HG02973 (cell line): Measurements from ENCODE around the gene DLG5.

ENCODE experiments used
- ATAC-seq: cut with Tn5 transposase; IDR thresholded peaks from one replicate; pipeline ENCODE4 v1.9.1; 2021; ENCODE audit warnings: moderate library complexity; ENCODE audit not compliant: unreplicated experiment

Gene DLG5

DNA sequence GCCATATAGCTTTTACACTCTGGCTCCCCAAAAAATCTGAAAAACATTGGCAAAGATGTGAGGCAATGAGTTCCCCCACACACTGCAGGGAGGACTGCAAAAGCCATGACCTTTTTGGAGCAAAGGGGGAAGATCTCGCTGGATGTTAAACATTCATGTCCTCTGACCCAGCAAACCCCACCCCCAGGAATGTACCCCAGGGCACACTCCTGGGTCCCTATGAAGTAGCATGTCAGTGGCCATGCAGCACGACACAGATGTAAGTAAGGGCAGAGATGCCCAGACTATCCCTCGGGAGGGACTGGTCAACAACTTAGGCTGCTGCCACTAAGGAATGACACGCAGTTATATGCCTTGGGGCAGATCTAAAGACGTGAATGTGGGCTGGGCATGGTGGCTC is 100.6 kb downstream of the DLG5 start:
- no peak for ATAC-seq

GRCh38 chr10:77824908-77825307 is 101.6 kb downstream of the DLG5 start:
- no peak for ATAC-seq

DNA sequence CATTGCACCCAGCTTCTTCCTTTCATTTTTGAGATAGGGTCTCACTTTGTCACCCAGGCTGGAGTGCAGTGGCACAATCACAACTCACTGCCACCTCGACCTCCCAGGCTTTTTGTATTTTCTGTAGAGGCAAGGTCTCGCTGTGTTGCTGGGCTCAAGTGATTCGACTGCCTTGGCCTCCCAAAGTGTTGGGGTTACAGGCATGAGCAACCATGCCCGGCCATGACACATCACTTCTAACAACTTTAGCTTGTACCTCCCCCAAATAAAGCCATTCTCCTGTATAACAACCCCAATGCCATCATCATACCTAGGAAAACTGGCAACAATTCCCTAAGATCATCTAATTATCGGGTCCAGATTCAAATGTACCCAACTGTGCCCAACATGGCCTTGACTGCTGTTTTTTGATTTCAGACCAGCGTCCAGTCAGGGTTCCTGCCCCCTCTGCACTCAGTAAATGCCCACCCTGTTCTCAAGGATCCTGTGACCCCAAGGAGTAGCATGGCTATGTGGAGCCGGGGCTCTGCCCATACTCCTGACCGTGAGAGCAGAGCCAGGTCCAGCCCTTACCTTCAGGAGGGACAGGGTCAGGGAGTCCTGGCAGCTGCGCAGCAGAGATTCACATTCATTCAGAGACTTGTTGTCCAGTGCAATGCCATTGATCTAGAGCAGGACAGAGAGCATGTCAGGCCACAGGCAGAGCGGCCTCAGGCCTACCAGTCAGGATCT is 102.6 kb downstream of the DLG5 start:
- ATAC-seq = no peak

- no peak for ATAC-seq
Measured at GRCh38 chr10:77821551-77821950, 105.0 kb downstream of the DLG5 start.

GRCh38 chr10:77821036-77821435 is 105.5 kb downstream of the DLG5 start:
- no peak for ATAC-seq

GRCh38 chr10:77820349-77820748 is 106.2 kb downstream of the DLG5 start:
- no peak for ATAC-seq

DNA sequence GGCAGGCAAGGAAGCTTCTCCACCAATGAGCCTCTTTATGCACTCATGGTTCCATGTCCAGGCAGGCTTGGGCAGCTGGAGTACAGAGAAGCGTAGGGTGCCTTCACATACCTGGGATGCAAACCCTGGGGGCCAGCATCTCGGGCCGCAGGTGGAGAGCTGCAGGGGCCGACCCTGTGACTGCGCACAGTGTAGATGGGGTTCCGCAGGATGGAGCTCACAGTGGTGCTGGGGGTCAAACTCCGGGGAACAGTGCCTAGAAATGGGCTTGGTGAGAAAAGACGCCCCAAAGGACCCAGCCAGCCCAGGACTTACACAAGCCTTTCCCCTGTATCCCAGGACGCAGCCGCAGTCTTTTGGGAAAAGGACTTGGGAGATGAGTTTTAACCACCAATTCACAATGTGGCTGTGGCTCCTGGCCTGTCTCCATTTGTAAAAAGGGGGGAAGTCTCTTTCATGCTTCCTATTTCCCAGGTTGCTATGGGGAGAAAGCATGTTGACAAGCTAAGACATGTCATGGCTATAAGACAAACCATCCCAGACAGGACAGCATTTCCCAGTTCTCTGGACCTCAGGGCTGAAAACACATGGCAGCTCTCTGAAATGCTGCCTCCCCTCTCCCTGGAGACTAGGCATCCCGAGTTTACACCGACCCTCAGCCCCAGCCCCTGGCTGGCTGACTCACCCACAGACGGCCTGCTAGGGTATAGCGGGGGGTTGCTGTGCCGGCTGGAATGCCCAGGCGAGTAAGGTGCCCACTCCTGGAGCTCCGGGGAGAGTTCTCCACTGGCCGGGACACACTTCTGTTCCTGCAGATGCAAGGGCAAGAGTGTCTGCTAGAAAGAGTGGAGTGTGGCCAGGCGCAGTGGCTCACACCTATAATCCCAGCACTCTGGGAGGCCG is 107.1 kb downstream of the DLG5 start:
- no peak for ATAC-seq

GRCh38 chr10:77818378-77818777 is 108.2 kb downstream of the DLG5 start:
- no peak for ATAC-seq

DNA sequence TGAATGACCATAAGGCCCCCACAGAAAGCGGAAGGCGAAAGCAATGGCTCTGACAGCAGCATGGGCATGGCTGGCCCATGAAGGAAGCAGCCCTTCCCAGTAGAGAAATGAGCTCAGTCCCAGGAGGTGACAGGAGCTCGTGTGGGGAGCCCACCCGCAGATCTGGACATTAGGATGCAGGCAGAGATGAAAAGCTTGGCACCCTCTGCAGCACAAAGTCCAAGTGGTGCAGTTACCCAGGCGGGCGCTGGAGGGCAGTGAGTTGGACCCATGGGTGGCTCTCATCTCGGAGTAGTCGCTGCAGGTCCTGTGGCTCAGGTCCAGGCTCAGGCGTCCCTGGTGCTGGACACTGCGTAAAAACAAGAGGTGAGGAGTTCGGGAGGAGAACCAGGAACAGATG is 109.0 kb downstream of the DLG5 start:
- ATAC-seq = no peak

DNA sequence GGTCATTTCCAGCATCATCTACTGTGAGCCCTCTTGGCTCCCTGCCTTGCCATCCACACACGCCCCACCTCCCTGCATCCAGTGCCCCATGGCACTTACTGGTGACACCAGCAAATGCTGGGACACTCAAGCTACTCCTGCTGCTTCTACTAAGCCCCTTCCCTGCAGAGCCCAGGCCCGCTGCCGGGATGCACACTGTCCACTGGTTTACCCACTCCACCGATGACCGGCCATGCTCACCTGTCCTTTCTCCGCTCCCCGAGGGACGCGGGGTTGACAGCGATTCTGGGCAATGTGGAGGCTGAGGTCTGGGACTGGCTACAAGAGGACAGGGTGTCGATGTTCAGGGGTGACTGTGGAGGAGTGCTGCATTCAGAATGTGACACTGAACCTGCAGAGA is 110.2 kb downstream of the DLG5 start:
- ATAC-seq = no peak

DNA sequence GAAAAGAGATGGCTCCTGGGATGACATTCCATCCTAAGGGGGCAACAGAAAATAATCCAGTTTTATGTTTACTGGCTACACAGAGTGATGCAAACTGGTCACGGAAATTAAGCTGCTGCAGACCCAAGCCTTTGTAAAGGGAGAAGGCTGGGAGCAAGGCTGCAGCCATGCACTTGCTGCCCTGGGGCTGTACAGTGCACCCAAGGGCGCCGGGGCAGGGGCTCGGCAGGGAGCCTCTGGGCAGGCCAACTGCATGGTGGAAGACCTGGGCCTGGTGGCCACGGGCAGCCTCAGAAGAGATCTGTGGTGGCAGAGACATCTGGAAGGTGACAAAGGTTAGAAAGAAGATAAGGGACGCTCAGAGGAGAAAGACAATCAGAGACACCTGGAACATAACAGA is 113.8 kb downstream of the DLG5 start:
- no peak for ATAC-seq

DNA sequence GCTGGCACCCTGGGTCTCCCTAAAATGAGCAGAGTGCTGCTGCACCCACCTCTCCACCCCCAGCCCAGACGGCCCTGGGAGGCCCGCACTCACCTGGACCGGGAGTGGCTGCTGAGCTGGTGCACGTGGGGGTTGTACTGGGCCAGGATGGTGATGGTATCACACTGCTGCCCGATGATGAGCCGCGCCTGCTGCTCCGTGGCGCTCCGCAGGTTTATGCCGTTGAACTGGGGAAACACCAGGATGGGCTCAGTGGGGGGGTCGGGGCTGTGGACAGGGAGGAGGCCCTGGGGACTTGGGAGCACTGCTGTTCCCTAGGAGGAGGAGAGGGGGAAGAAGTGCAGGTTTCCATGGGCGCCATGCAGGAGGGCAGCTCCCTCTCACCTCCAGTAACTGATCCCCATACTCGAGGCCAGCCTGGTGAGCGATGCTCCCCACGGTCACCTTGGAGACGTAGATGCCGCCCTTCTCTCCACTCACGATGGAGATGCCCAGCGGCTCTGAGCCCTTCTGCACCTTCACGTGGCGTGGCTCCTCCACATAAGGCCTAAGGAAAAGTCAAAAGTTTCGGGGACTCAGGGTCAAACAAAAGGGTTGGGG is 114.6 kb downstream of the DLG5 start:
- ATAC-seq = no peak

GRCh38 chr10:77810446-77811335 is 115.9 kb downstream of the DLG5 start:
- ATAC-seq = no peak

- no peak for ATAC-seq
Measured at GRCh38 chr10:77809336-77809735, 117.2 kb downstream of the DLG5 start.

DNA sequence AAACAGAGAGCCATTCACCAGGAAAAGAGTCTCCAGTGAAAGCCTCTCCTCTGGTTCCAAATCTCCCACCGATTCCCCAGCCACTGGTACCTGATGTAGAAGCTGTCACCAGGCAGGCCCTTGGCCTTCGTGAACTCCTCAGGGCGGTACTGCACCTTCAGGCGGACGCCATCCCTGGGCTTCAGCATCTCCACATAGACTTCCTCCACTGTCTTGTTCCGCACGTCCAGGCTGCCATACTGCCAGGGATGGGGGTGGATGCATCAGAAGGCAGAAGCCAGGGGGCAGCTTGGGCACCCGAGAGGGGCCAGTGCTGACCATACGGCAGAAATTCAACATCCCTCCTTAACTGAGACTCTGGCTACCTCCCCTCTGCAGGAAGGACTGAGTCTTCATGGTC is 118.8 kb downstream of the DLG5 start:
- ATAC-seq = no peak

- ATAC-seq = no peak
Measured at GRCh38 chr10:77806511-77807157, 119.9 kb downstream of the DLG5 start.

- ATAC-seq = no peak
Measured at GRCh38 chr10:77805676-77806075, 120.9 kb downstream of the DLG5 start.

- ATAC-seq = no peak
Measured at GRCh38 chr10:77804371-77804770, 122.2 kb downstream of the DLG5 start.

- peak; percentile 70 for ATAC-seq
Measured at GRCh38 chr10:77801474-77802161, 124.9 kb downstream of the DLG5 start.
